ENCODE data around the gene EBP. TPM values are rescaled to one million over a fixed set of nuclear protein-coding genes. Genes with fewer than 3 reads are reported as not detected.

The EBP gene
- total and polyA plus RNA-seq, 2 of the 8 experiments (the other 6 are each of a cell fraction or from before 2014, with no cell fraction given): 143 to 286 TPM

DNA sequence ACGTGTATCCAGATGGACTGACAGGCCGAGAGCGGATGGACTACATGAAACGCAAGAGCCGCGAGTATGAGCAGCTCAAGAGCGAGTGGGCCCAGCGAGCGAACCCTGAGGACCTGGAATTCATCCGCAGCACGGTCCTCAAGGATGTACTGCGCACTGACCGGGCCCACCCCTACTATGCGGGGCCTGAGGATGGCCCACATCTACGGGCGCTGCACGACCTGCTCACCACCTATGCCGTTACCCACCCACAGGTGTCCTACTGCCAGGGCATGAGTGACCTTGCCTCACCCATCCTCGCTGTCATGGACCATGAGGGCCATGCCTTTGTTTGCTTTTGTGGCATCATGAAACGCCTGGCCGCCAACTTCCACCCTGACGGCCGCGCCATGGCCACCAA, 38.0 kb downstream of the EBP start:
- Histone ChIP-seq H3K79me2 (ENCODE audit: control insufficient read depth in 1 of 2, insufficient read depth in 2 of 2, low read length in 2 of 2) (no peaks in the 10 kb centered on the region), H3K23me2 (ENCODE audit: low read depth, low read length) (no peaks in the 10 kb centered on the region), H3K18ac (ENCODE audit: extremely low read depth, low read length) (no peak overlapping the region), H2BK20ac (ENCODE audit: low read length) (no peak overlapping the region), H3K9ac (replicated peaks in 1 of 4; ENCODE audit: extremely low read depth in 1 of 4, low read depth in 3 of 4, low read length in 3 of 4) (no peak overlapping the region), H3K4me3 (ENCODE audit: extremely low read depth in 1 of 4, insufficient read depth in 2 of 4, low read depth in 3 of 4, low read length in 4 of 4) (no peak overlapping the region), H3K4me2 (ENCODE audit: insufficient read depth in 1 of 2, low read depth in 2 of 2, low read length in 2 of 2) (no peak overlapping the region), H3K14ac (ENCODE audit: insufficient read length) (no peak overlapping the region), H4K8ac (ENCODE audit: extremely low read depth, insufficient read depth, low read length) (no peak overlapping the region), H3K4me1 (replicated peaks in 1 of 4; ENCODE audit: control insufficient read depth in 3 of 4, insufficient read depth in 4 of 4, low read length in 3 of 4) (no peaks in the 10 kb centered on the region), H3K36me3 (ENCODE audit: control insufficient read depth in 2 of 4, insufficient read depth in 4 of 4, low read length in 3 of 4) (peaks cover 0 to 8% (median under 1%) of the 10 kb centered on the region in 4 experiments; a peak in 3 of 8 replicates), H3K23ac (ENCODE audit: insufficient read length) (no peak overlapping the region), H3K4ac (replicated peaks; ENCODE audit: insufficient read length, low read depth, low read length) (no peak overlapping the region), H2AFZ (ENCODE audit: low read length) (no peak overlapping the region), H2BK15ac (ENCODE audit: low read length) (no peak overlapping the region), H3K9me3 (ENCODE audit: insufficient read depth in 2 of 2, low read depth in 1 of 2, low read length in 1 of 2) (no peaks in the 10 kb centered on the region), H3K27me3 (replicated peaks in 1 of 4; ENCODE audit: control insufficient read depth in 3 of 4, extremely low read depth in 1 of 4, insufficient read depth in 3 of 4, low read length in 3 of 4) (no peaks in the 10 kb centered on the region), H4K5ac (ENCODE audit: insufficient read length, low read depth, low read length) (no peak overlapping the region), H4K91ac (replicated peaks; ENCODE audit: insufficient read length, low read length) (no peak overlapping the region), H2BK5ac (ENCODE audit: low read depth, low read length) (no peak overlapping the region), H3K79me1 (ENCODE audit: low read depth, low read length) (no peaks in the 10 kb centered on the region), H3K56ac (replicated peaks; ENCODE audit: insufficient read length, low read depth, low read length) (no peak overlapping the region), H2BK120ac (replicated peaks; ENCODE audit: low read depth, low read length) (no peak overlapping the region), H3K27ac (ENCODE audit: low read depth, low read length) (no peak overlapping the region), H2AK5ac (ENCODE audit: low read depth, low read length) (no peak overlapping the region), H4K20me1 (replicated peaks in 1 of 2; ENCODE audit: control insufficient read depth in 1 of 2, insufficient read depth in 2 of 2, low read length in 2 of 2) (no peaks in the 10 kb centered on the region), H2BK12ac (ENCODE audit: low read depth, low read length) (no peak overlapping the region)
- DNase-seq (ENCODE audit: low read depth in 1 of 2, low spot score in 2 of 2) (no peak), FAIRE-seq (no peak)
- ChIA-PET POLR2A (ENCODE audit: partially characterized antibody) (interaction anchor here (2.9 kb wide), 1 partner anchor 15 kb away, joined by 11 read pairs; the partner anchor contains the start of gene RBM3), CTCF (ENCODE audit: partially characterized antibody) (interaction anchor here (0.5 kb wide), 1 partner anchor 1057 kb away, joined by 3 read pairs; no protein-coding TSS in a partner anchor)
- WGBS, 2 experiments (ENCODE audit: extremely low coverage in 1 of 2, insufficient coverage in 1 of 2, insufficient read length in 1 of 2, insufficient replicate concordance in 2 of 2, low coverage in 1 of 2, low lambda C conversion rate in 2 of 2, missing lambda C conversion rate in 1 of 2): 99% methylated on average over 12 of the region's 24 CpGs; no CpG with 5 or more reads in 1 of the 2 experiments
- no peak for TF ChIP-seq CTBP2 (IDR thresholded peaks at IDR 0.05; ENCODE audit: borderline replicate concordance, insufficient read depth, insufficient read length, low read length)
- TF ChIP-seq SAP30 (IDR thresholded peaks at IDR 0.05; ENCODE audit: insufficient read depth, insufficient replicate concordance, low read length): no peak
- TF ChIP-seq CHD2 (IDR thresholded peaks at IDR 0.05; ENCODE audit: low read length): no peak
- no peak for TF ChIP-seq FOSL1 (IDR thresholded peaks at IDR 0.05; ENCODE audit: insufficient read depth, low read depth, low read length)
- no peak for TF ChIP-seq EZH2 (IDR thresholded peaks at IDR 0.05; ENCODE audit: low read depth, low read length, severe bottlenecking)
- TF ChIP-seq TAF7 (optimal IDR thresholded peaks at IDR 0.05; ENCODE audit: borderline replicate concordance, low read depth, low read length): no peak
- no peak for TF ChIP-seq PHF8 (conservative IDR thresholded peaks at IDR 0.05; ENCODE audit: low read depth, low read length)
